ENCODE results near the gene UBXN7. TPM values are rescaled to one million over a fixed set of nuclear protein-coding genes. Genes with fewer than 3 reads are reported as not detected.

Gene UBXN7
- total RNA-seq, 1 experiment from 2014 or later, result 67.0 TPM

DNA sequence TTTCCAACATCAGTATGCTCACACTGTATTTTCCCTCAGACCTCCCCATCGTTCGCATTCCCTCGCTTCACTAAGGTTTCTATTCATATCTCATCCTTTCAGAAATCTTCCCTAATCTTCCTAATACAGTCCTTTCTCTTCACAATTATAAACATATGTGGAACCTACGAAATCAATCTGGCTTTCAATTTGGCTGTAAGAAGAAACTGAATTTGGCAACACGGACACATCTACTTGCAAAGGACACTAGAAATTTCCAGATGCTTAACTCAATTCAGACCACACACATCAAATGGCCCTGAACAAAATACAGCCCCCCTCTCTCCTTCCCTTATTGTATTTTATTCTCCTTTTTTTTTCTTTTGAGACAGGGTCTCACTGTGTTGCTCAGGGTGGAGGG is 54.9 kb downstream of the UBXN7 start:
- H3K9ac ChIP-seq (ENCODE audit: low read length), result no peak overlapping the region
- no peaks in the 10 kb centered on the region for H3K9me3 ChIP-seq (ENCODE audit: control insufficient read depth in 1 of 2, insufficient read depth in 1 of 2, low read depth in 1 of 2, low read length in 2 of 2)
- no peaks in the 10 kb centered on the region for H3K9me2 ChIP-seq (ENCODE audit: insufficient read depth)
- peaks cover 0 to 10% of the 10 kb centered on the region in 2 experiments; a peak in 1 of 4 replicates for H3K4me1 ChIP-seq (ENCODE audit: control insufficient read depth in 1 of 2, insufficient read depth in 2 of 2, low read length in 2 of 2)
- no peaks in the 10 kb centered on the region for H3K36me3 ChIP-seq (ENCODE audit: control insufficient read depth in 1 of 2, insufficient read depth in 2 of 2, low read length in 2 of 2)
- RAD21 ChIA-PET (ENCODE audit: low non-redundant PET in 1 of 2, low total read pairs in 2 of 2, uncharacterized antibody in 2 of 2, unreplicated experiment in 2 of 2), result no interaction called here
- no peak overlapping the region for H3K4me2 ChIP-seq (ENCODE audit: low read length)
- ATAC-seq, result no peak
- TF ChIP-seq, protein P1, sequence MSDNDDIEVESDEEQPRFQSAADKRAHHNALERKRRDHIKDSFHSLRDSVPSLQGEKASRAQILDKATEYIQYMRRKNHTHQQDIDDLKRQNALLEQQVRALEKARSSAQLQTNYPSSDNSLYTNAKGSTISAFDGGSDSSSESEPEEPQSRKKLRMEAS (IDR thresholded peaks at IDR 0.05), result no peak
- TF ChIP-seq ELF1 (IDR thresholded peaks at IDR 0.05; ENCODE audit: borderline replicate concordance, low read depth) (no peak), TCF7L2 (IDR thresholded peaks at IDR 0.05; ENCODE audit: borderline replicate concordance, extremely low read depth, insufficient read depth, insufficient read length) (no peak), YY1 (IDR thresholded peaks at IDR 0.05; ENCODE audit: extremely low read depth, insufficient replicate concordance, low read depth, low read length) (no peak), ZNF274 (IDR thresholded peaks at IDR 0.05; ENCODE audit: low read depth, low read length) (no peak), CBX3 (IDR thresholded peaks at IDR 0.05; ENCODE audit: low read depth) (no peak), RAD21 (IDR thresholded peaks at IDR 0.05; ENCODE audit: low read depth) (no peak), EZH2 (IDR thresholded peaks at IDR 0.05) (no peak), POLR2A (IDR thresholded peaks at IDR 0.05; ENCODE audit: borderline replicate concordance, extremely low read depth, insufficient read depth, insufficient read length) (no peak), JUND (IDR thresholded peaks at IDR 0.05) (no peak), SP1 (IDR thresholded peaks at IDR 0.05; ENCODE audit: low read depth) (no peak), CEBPB (IDR thresholded peaks at IDR 0.05; ENCODE audit: low read depth) (no peak), EZH2phosphoT487 (IDR thresholded peaks at IDR 0.05; ENCODE audit: borderline replicate concordance) (no peak), ZFX (IDR thresholded peaks at IDR 0.05) (no peak), SIN3A (IDR thresholded peaks at IDR 0.05; ENCODE audit: low read depth) (no peak), FOSL1 (IDR thresholded peaks at IDR 0.05; ENCODE audit: low read depth) (no peak)
- TF ChIP-seq, protein P2, sequence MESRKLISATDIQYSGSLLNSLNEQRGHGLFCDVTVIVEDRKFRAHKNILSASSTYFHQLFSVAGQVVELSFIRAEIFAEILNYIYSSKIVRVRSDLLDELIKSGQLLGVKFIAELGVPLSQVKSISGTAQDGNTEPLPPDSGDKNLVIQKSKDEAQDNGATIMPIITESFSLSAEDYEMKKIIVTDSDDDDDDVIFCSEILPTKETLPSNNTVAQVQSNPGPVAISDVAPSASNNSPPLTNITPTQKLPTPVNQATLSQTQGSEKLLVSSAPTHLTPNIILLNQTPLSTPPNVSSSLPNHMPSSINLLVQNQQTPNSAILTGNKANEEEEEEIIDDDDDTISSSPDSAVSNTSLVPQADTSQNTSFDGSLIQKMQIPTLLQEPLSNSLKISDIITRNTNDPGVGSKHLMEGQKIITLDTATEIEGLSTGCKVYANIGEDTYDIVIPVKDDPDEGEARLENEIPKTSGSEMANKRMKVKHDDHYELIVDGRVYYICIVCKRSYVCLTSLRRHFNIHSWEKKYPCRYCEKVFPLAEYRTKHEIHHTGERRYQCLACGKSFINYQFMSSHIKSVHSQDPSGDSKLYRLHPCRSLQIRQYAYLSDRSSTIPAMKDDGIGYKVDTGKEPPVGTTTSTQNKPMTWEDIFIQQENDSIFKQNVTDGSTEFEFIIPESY (IDR thresholded peaks at IDR 0.05; ENCODE audit: extremely low read depth, insufficient replicate concordance, low read length), result no peak
- TF ChIP-seq, protein P3, sequence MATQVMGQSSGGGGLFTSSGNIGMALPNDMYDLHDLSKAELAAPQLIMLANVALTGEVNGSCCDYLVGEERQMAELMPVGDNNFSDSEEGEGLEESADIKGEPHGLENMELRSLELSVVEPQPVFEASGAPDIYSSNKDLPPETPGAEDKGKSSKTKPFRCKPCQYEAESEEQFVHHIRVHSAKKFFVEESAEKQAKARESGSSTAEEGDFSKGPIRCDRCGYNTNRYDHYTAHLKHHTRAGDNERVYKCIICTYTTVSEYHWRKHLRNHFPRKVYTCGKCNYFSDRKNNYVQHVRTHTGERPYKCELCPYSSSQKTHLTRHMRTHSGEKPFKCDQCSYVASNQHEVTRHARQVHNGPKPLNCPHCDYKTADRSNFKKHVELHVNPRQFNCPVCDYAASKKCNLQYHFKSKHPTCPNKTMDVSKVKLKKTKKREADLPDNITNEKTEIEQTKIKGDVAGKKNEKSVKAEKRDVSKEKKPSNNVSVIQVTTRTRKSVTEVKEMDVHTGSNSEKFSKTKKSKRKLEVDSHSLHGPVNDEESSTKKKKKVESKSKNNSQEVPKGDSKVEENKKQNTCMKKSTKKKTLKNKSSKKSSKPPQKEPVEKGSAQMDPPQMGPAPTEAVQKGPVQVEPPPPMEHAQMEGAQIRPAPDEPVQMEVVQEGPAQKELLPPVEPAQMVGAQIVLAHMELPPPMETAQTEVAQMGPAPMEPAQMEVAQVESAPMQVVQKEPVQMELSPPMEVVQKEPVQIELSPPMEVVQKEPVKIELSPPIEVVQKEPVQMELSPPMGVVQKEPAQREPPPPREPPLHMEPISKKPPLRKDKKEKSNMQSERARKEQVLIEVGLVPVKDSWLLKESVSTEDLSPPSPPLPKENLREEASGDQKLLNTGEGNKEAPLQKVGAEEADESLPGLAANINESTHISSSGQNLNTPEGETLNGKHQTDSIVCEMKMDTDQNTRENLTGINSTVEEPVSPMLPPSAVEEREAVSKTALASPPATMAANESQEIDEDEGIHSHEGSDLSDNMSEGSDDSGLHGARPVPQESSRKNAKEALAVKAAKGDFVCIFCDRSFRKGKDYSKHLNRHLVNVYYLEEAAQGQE (IDR thresholded peaks at IDR 0.05; ENCODE audit: low read depth), result no peak
- TF ChIP-seq, protein P4, sequence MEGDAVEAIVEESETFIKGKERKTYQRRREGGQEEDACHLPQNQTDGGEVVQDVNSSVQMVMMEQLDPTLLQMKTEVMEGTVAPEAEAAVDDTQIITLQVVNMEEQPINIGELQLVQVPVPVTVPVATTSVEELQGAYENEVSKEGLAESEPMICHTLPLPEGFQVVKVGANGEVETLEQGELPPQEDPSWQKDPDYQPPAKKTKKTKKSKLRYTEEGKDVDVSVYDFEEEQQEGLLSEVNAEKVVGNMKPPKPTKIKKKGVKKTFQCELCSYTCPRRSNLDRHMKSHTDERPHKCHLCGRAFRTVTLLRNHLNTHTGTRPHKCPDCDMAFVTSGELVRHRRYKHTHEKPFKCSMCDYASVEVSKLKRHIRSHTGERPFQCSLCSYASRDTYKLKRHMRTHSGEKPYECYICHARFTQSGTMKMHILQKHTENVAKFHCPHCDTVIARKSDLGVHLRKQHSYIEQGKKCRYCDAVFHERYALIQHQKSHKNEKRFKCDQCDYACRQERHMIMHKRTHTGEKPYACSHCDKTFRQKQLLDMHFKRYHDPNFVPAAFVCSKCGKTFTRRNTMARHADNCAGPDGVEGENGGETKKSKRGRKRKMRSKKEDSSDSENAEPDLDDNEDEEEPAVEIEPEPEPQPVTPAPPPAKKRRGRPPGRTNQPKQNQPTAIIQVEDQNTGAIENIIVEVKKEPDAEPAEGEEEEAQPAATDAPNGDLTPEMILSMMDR (IDR thresholded peaks at IDR 0.05 in 2 of 3, conservative IDR thresholded peaks at IDR 0.05 in 1 of 3; ENCODE audit: borderline replicate concordance in 1 of 3, insufficient read depth in 1 of 3, low read depth in 2 of 3, low read length in 2 of 3), result no peak
- no peak overlapping the region for H2AFZ ChIP-seq (ENCODE audit: low read depth, low read length, poor library complexity, severe bottlenecking)
- DNase-seq (ENCODE audit: low read depth, low spot score), result no peak
- BruUV-seq (replicated peaks), result no TSS peak
- no peaks in the 10 kb centered on the region for H4K20me1 ChIP-seq (ENCODE audit: insufficient read depth)
- H3K79me2 ChIP-seq (ENCODE audit: insufficient read depth, low read length), result no peaks in the 10 kb centered on the region
- intact Hi-C loops (cut with micrococcal nuclease), result no loop called here
- H3K27me3 ChIP-seq (ENCODE audit: insufficient read depth, low read length), result no peaks in the 10 kb centered on the region
- H3K4me3 ChIP-seq (replicated peaks in 1 of 2; ENCODE audit: low read depth in 1 of 2, low read length in 2 of 2), result no peak overlapping the region
- POLR2A ChIA-PET, result no interaction called here
- CTCF ChIA-PET, result no interaction called here
- H3K27ac ChIP-seq (ENCODE audit: low read depth, low read length), result no peak overlapping the region
